Measurements from ENCODE around the gene HDAC5.
"Not testable (repeated sequence)": the region's sequence is repeated elsewhere in the genome, so short reads cannot be mapped to it uniquely, and the experiment has no call there.

HDAC5 gene

DNA sequence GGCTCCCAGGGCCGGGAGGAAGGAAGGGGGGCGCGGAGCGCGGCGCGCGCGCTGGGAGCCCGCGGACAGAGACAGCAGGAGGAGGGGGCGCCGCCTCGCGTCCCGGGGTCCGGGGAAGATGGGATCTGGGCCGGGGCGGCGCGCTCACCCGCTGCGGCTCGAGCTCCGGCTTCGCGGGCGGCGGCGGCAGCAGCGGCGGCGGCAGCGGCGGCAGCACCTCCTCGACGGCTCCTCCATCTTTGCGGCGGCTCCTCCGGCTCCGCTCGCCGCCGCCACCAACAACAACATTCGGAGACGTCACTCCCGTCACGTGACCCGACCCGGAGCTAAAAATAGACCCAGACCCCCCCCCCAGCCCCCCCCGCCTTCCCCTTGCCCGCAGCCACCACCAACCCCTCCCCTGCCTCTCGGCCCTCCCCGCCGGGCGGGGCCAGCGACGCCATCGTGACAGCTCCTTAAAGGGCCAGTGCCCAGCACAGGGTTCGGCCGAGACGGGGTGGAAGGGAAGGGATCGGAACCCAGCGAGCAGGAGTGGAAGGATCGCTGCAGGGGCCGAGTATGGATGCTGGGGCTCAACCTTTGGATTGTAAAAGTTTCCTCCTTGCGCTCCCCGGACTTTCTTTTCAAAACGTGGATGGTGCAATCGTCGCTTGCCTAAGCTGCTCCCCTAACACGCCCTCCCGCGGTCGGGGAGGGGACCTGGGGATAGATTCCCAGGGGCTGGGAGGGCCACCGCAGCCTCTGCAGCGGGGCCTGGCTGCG lies at the start of gene HDAC5:
TSS of gene HDAC5 (minus strand) at position 286 of the 762 bp plus-strand sequence. CDS start 6,126 bp downstream, outside the sequence.
- DNase-seq: peak; percentile 54

DNA sequence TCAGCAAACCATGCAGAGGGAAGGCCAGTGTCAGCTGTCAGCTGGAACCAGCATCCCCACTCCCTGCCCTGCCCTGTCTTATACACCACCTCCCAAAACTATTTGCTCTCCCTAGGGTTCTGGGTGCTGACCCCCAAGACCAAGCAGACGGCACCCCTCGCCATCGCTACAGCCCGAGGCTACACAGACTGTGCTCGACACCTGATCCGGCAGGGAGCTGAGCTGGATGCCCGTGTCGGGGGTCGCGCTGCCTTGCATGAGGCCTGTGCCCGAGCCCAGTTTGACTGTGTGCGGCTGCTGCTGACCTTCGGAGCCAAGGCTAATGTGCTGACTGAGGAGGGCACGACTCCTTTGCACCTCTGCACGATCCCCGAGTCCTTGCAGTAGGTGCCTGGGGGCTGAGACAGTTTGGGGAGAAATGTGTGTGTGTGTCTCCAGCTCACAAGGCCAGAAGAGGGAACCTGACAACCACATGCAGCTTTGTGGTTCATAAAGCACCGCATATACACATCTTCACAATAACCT lies 48.6 kb upstream of the HDAC5 start:
- no peak for DNase-seq

DNA sequence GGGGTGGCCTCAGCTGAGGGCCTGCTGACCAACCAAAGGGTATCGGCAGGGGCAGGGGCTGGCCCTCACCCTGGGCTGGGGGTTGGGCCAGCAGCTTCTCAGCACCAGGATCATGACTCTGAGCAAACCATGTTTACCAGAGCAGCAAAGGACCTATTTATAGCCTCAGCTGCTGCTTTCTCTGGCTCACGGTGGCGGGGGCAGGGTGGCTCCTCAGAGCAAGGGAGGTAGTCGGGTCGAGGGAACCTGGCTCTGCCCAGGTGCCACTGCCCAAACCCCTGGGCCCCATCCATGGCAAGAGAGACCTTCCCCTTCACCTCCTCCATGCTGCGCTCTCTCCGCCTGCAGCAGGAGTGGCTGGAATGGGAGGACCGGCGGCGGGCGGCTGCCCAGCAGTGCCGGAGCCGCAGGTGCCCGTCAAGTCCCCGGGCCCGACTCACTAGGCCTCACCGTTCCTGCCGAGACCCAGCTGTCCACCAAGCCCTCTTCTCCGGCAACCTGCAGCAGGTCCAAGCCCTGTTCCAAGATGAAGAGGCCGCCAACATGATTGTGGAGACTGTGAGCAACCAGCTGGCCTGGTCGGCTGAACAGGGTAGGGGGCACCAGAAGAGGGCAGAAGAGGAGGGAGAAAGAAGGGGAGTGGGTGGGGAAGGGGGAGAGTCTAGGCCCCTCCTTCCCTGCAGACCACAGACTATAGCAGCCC lies 47.2 kb upstream of the HDAC5 start, which contains the start of gene ASB16:
TSS of gene ASB16 (plus strand) at position 206 of the 703 bp plus-strand sequence. CDS start at position 292, 86 bp downstream.
- DNase-seq: no peak

DNA sequence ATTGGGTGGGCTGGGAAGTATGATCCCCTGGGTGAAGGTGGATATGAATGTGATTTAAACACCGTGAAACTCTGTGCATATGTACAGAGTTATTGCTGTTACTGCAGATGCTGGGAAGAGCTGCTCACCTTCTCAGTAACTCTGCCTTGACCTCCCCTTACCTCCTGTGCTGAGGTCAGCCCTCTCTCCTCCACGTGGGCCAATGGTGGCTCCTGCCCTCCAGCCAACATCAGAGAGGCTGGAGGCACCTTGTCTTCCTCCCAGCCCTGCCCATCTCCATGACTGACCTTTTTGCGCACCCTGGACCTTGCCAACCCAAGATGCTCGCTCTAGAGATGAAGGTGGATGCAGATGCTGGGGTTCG lies 46.7 kb upstream of the HDAC5 start:
- DNase-seq: no peak

DNA sequence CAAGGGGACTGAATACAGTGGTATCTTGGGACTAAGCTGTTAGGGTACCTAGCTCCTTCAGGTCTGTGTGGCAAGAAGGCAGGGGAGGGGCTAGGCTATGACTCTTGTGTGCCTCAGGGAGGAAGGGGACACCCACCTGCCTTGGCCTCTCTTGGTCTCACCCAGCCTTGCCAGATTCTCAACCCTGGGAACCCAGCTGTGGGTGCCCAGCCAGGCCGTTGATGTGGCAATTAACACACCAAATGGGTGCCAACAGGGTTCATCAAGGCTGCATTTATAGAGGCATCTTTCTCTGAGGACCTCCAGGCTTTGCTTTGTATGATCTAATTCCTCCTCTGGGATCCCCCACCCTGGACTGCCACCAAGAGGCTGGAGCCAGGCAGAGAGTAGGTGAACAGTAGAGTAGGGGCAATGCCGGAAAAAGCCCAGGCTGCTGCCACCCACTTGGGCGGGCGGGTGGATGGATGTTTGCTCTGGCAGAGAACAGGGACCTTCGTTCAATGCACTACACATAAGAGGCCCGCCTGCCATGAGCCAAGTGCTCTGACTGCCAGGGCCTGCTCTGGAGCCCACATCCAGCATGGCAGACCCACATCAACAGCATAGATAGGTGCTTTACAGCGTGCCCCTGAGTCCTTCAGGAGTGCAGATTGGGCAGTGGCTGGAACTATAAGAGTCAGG lies 43.9 kb upstream of the HDAC5 start:
- peak; percentile 70 for DNase-seq

DNA sequence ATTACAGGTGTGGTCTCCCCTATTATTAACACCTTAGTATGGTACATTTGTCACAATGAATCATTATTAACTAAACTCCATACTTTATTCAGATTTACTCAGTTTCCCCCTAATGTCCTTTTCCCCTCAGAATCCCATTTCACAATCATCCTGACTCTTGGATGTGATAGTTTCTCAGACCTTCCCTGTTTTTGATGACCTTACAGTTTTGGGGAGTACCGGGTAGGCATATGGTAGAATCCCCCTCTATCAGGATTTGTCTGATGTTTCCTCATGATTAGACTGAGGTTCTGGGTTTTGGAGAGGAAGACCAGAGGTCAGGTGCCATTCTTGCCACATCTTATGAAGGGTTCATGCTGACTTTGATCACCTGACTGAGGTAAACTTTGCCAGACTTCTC lies 41.0 kb upstream of the HDAC5 start:
- DNase-seq: no peak

DNA sequence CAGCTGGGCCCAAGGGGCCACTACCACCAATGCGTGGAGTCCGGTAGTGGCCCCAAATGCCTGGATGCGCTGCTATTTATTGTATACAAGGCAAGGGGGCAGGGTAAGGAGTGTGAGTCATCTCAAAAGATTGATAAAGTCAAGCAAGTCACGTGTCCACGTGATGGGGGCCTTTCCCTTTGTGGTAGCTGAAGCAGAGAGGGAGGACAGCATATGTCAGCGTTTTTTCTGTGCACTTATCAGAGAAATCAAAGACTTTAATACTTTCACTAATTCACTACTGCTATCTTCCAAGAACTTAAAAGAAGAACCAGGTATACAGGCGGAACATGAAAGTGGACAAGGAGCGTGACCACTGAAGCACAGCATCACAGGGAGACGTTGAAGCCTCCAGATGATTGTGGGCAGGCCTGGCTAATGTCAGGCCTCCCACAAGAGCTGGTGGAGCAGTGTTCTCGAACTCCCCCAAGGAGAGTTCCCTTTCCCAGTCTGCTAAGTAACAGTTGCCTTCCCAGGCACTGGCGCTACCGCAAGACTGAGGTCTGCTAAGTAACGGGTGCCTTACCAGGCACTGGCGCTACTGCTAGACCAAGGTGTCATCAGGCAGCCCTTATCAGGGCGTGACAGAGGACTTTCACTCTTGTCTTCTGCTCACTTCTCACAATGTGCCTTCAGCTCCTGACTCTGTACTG lies 36.2 kb upstream of the HDAC5 start:
- DNase-seq: no peak

DNA sequence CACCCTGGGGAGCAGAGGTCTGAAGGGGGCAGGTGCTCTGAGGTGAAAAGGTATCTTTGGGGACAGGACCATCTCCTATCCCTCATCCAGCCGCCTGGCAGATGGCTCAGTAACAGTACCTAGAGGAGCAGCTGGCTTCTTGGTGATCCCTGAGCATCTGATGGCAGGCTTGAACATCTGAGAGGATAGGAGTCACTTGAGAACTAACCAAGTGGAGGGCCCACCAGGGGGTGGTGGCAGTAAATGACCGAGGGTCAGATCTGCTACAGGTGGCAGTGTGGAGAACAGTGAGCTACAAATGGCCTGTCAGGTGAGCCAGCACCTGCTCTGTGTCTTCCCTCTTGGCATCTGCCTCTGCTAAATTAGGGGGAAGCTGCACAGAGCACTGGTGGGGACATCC lies 32.0 kb upstream of the HDAC5 start:
- DNase-seq: no peak

DNA sequence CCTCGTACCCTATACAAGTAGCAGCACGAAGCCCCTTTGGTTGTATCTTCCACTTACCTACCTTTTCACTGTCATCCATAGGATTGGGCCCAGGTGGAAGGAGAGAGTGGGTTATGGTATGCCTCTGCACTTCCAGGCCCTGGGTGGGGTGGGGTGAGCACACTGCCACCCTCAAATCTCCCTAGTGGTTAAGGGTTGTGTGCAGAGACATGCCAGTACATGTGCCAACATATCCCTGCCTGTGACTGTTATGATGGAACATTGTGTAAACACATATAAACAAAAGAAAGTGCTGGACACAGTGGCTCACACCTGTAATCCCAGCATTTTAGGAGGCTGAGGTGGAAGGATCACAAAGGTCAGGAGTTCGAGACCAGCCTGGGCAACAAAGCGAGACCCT lies 29.4 kb upstream of the HDAC5 start:
- DNase-seq: no peak

DNA sequence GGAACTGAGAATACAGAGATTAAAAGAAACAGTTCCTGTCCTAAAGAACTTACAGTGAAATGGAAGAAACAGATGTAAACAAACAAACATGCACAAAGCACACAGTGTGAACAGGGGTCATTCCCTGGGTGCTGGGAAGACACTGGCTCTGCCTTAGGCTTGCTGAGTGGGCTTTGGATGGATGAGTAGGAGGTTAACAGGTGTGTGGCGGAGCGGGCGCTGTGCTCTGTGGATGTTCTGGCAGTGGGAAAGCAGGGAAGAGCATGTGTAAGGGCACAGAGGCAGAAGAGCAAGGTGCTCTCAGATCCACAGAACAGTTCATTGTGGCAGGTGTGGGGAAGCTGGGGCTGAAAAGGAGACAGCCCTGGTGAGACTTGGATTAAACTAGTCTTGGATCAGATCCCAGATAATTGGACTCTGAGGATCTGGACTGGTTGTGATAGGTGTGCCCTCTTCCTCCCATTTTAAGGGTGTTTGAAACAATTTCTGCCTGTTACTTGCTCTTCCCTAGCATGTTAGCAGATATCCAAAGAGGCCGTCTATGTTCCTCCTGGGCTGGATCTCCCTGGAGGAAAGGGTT lies 26.4 kb upstream of the HDAC5 start:
- no peak for DNase-seq

DNA sequence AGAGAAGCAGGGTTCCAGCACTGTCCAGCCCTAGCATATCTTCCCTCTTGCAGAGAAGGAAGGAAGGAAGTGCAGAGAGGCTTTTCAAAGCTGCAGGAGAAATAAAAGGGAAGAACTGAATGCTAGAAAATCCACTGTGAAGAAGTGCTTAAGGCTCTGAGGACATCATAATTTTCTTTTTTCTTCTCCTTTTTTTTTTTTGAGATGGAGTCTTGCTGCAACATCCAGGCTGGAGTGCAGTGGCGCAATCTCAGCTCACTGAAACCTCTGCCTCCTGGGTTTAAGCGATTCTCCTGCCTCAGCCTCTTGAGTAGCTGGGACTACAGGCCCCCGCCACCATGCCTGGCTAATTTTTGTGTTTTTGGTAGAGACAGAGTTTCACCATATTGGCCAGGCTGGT lies 25.6 kb upstream of the HDAC5 start:
- DNase-seq: not testable (repeated sequence)

DNA sequence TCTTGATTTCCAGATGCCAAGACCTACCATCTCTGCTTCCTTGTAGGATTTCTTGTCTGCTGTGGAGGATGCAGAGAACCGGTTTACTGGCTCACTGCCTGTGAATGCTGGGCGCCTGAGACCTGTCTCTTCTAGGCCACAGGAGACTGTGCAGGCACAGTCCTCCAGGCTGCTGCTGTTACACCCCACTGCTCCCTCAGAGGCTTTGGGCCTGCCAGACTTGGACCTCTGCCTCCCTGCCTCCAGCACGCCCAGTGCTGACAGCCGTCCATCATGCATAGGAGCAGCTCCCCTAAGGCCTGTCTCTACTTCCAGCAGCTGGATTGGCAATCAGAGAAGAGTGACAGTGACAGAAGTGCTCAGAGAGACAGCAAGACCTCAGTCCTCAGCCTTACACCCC lies 24.4 kb upstream of the HDAC5 start:
- DNase-seq: no peak

DNA sequence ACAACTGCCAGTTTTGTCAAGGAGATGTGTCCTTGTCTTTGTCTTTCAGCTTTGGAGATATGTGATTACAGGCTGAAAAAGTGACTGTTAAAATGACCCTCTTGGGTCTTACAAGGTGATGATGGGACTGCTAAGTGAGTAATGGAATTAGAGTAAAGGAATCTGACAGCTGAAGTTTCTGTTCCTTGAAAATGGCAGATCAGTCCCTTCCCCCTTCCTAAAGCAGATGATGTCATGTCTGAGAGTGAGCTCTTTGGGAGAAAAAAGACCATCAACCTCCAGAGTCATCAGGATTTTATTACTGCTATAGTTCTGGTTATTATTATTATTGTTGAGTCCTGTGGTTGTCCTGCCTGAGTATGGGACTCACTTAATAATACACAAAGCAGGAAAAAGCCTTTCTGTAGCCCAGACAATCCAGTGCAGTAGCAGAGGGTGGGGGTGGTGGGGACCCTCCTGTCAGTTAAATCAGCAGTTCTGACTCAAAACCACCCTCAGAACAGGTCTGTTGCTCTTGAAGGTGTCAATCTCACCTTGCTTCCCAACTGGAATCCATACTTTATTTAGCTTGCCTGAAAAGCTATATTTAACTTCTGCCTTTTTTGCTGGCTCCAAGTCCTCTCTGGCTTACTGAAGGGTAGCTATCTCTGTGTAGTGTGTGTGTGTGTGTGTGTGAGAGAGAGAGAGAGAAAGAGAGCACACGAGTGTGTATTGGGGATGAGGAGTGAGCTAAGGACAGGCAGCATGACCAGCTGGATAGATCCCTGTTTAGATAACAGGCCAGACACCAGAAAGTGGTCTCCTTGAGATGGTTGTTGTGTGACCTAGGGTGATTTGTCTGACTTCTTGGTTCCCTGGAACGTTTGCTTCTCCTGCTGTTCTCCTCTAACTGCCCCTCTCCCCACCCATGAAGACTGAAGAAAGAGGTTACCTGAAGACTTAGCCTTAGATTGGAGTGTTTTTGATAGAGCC lies 23.2 kb upstream of the HDAC5 start:
- no peak for DNase-seq

DNA sequence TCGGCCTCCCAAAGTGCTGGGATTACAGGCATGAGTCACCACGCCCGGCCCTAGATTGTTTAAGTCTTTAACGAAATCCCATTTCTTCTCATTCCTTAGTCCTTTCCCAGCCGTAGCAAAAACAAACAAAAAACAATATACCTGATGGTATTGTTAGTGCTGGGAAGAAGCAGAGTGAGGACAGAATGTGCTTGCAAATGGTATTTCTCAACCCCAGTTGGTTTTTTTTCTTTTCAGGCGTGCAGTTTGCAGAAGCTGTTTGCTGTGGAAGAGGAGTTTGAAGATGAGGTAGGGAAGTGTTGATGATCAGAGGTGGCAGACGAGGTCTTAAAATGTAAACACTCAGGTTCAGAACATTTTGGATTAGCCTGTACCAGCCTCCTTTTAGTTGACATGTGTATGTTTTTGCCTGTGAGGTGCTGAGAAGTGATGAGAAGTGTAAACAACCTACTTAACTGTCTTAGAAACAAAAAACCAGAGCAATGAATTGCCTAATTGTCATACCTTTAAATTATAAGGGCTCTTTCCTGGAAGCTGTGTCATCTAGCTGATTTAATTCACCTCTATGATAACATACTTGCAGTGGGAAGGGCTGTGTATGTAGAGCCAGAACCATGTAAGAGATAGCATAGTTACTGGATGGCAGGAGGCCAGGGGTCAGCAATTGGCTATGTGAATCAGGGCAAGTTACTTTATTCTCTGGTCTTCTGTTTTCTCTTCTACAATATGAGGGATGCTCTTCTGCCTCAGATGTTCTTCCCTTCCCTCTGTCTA lies 21.7 kb upstream of the HDAC5 start:
- DNase-seq: no peak

DNA sequence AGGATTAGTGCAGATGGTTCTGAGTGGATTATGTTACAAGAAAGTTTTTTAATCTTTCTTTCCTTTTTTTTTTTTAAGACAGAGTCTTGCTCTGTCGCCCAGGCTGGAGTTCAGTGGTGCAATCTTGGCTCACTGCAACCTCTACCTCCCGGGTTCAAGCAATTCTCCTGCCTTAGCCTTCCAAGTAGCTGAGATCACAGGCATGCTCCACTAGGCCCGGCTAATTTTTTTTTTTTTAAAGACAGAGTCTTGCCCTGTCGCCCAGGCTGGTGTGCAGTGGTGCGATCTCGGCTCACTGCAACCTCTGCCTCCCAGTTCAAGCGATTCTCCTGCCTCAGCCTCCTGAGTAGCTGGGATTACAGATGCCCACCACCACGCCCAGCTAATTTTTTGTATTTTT lies 20.5 kb upstream of the HDAC5 start:
- DNase-seq: not testable (repeated sequence)

DNA sequence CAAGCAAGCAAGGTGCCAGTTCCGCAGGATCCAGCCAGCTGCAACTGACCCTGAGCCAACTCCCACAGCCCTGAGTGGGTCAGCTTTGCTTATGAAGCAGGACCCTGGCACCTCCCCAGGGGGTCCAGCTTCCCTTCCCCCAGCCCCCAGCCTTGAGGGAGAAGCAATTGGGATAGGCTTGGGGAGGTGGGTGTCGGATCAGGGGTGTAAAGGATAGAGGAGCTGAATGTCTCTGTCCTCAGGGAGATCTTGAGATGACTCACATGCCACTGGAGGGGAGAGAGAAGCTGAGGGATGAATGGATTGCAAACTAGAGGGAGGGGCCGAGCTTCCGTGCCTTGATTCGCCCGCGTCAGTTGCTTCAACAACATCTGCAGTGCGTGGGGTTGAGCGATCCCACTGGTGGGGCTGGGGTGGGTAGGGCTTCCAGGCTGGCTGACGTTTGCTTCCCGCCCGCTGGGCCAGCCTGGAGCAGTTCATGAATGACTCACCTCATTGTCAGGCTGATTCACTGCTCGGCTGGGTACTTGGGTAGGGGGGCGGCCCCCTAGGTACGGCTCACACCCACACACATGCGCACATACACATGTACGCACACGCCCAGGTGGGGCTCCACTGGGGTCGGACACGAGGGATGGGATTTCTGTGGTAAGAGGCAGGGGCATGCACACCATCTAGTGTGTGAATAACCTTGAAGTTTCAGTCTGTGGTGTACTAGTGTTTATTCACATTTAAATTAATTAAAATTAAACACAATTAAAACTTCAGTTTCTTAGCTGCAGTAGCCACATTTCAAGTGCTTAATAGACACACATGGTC lies 14.7 kb upstream of the HDAC5 start:
- no peak for DNase-seq

DNA sequence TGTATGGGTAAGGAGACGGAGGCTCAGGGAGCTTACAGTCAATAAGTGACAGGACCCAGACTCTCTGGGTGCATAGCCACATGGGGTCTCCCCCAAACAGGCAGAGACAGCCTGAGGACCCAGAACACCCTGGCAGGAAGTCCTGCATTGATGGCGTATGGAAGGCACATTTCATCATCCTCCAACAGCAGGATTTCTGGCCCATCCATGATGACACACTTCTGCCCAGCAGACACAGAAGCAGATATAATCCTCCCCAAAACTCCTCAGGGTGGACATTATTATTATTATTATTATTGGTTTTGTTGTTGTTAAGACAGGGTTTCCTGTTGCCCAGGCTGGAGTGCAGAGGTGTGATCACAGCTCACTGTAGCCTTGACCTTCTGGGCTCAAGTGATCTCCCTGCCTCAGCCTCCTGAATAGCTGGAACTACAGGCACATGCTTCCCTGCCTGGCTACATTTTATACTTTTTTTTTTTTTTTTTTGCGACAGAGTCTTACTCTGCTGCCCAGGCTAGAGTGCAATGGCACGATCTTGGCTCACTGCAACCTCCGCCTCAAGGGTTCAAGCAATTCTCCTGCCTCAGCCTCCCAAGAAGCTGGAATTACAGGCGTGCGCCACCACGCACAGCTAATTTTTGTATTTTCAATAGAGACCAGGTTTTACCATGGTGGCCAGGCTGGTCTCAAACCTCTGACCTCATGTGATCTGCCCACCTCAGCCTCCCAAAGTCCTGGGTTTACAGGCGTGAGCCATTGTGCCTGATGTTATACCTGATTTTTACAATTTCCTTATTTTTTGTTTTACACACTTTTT lies 11.5 kb upstream of the HDAC5 start:
- DNase-seq: no peak

DNA sequence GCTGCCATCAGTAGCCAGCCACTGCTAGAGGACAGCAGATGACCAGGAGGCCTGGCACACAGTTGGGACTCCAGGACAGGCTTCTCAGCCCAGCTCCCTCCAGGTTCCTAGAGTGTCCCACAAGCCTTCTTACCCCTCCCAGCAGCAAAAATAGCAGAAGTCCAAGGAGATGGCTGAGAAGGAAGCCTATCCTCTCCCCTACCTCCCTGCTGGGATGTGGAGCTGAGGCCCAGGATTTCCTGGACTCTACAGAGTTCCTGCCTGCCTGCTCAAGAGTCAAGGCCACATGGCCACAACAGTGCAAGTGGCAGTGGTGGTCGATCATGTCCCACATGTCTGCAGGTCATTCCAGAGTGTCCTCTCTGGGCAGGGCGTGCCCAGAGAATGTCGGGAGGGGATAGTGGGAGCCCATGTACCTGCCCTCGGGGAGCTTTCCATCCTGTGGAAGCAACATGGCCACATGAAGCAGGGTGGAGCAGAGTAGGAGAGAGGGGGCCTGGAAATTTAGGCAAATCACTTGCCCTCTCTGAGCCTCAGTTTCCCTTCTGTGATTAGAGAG lies 10.6 kb upstream of the HDAC5 start:
- DNase-seq: no peak

Data from NCI-H2029 treated with DMSO at 0.1 percent for 48 hours (cell line).